ENCODE results near the gene NSFL1C. TPM values are rescaled to one million over a fixed set of nuclear protein-coding genes. Genes with fewer than 3 reads are reported as not detected.
"Not testable (repeated sequence)": the region's sequence is repeated elsewhere in the genome, so short reads cannot be mapped to it uniquely, and the experiment has no call there.

Gene NSFL1C
- polyA plus RNA-seq: 10 to 100 TPM; 24.4 to 52.1 (median 40.8) TPM

DNA sequence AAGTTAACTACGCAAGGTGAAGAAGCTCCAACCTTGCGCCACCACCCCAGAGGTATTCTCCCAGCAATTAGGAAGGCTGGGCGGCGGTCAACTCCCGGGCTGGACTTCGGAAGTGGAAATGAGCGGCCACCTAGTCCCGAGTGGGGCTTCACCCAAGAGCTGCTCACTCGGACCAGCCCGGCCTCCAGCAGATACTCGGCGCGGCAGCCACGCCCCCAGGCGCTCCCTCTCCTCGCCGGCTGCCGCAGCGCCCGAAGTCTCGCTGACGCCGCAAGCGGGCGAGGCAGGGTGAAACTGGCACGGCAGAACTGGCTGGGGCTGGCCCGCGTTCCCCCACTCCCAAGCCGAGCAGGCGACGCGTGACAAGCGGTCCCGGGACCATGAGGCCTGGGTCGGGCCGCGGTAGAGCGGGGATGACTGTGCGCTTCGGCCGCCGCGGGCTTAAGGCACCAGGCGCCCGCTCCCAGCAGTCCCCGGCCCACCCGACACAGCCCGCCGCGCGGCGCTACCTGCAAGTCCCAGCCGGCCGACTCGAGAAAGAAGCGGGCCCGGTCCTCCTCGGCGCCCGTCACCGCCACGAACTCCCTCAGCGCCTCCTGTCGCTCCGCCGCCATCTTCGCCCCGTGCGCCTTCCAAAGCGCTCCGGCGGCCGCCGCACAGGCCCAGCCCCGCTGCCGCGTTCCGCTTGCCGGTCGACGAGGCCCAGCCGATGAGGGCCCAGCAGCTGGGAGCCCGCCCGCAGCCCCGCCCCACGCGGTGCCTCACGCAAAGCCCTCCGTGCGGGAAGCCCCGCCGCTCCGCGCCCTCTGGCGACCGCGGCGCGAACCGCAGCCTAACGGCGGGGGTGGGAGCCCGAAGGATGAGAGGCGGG lies at the start of gene NSFL1C:
Gene NSFL1C, minus strand, starts transcription at position 639 of the 871 bp plus-strand sequence. Its CDS starts 25 bp downstream, at position 614.
- WGBS, 3 donors: 0 to 1% (median 0%) methylated on average over 62 to 104 of the region's 104 CpGs

DNA sequence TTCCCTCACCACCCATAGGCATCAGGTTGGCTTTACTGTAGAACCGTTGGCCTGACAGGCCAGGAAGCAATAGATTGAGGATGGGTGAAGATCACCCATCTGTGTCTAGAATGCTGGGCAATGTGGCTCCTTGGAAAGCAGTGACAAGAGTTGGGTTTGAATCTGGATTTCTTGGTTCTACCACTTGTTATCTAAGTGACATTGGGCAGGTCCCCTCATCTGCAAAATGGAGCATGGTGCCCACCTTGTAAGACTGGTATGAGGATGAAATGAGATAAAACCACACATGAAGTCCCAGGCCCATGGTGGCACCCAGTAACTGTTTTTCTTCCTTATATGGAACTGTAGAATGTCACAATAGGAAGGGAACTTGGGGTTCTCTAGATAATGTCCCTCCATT lies 47.2 kb upstream of the NSFL1C start:
- 66 to 94% (median 85%) methylated on average over 1 of the region's 1 CpG for WGBS, 3 donors
- H3K27ac ChIP-seq (ENCODE audit: low read depth, low read length): no peak overlapping the region

More for the DNA sequence above, at the start of gene NSFL1C:
- no peak within 1 kb of the TSS for H3K27ac ChIP-seq (ENCODE audit: low read depth, low read length)

DNA sequence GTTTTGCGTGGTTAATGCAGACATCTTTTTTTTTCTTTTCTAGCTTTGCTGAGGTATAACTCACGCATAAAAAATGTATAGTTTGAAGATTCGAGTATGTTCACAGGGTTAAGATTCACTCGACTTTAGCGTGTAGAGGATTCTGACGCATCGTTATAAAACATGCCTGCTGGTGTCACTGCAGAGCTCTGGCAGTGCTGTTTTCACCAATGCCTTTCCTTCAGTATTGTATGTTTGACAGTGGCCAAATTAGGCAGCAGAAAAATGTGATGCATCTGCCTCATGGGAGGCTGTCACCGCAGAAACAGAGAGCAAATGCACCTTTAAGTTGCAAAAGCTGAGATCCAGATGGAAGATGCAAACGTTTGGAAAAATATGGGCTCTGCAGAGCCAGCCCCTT lies 42.6 kb upstream of the NSFL1C start:
- no peak overlapping the region for H3K27ac ChIP-seq (ENCODE audit: low read depth, low read length)
- 23 to 41% (median 28%) methylated on average over 9 of the region's 9 CpGs for WGBS, 3 donors

DNA sequence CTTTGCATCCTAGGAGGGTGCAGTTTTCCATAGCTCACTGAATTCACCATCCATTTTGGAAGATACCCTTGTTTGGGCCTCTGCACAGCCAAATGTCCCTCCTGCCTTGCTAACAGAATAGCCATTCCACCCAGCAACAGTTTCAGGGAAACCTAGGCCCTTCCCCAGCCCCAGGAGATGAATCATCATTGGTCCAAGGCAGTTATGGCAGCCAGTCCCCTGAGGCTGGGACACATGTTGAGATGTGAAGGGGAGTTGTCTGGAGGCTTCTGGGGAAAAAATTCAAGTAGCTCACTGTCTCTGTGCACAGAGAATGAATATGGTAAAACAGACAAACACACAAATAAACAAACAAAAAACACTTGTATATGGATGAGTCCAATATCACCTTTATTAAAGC lies 41.9 kb upstream of the NSFL1C start:
- H3K27ac ChIP-seq (ENCODE audit: low read depth, low read length): no peak overlapping the region

DNA sequence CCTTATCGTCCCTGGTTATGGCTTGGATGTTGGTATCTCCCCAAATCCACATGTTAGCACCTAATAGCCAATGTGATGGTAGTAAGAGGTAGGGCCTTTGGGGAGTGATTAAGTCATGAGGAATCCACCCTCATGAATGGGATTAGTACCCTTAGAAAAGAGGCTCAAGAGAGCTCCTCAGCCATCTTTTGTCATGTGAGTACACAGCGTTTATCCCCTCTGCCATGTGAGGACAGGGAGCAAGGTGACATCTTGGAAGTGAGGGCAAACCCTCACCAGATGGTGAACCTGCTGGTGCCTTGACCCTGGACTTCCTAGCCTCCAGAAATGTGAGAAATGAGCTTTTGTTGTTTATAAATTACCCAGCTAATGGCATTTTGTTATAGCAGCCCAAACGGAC lies 40.6 kb upstream of the NSFL1C start:
- 69 to 77% (median 75%) methylated on average over 3 of the region's 3 CpGs for WGBS, 3 donors
- no peak overlapping the region for H3K27ac ChIP-seq (ENCODE audit: low read depth, low read length)

DNA sequence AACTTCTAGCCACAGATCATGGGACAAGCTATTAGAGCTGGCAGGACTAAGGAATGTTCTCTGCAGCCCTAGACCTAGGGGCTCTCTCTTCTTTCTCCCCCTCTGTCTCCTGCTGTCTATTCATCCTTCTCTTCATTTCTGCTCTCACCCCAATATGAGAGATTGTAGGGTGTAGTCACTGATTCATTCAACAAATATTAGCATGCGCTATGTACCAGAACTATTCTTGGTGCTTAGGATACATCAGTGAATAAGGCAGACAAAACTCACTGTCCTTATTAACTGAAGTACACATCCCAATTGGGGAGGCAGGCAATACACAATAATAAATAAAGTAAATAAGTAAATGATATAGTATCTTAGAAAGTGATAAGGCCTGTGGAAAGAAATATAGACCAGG lies 39.2 kb upstream of the NSFL1C start:
- H3K27ac ChIP-seq (ENCODE audit: low read depth, low read length): no peak overlapping the region
- WGBS, 3 donors: 67 to 100% (median 78%) methylated on average over 1 of the region's 1 CpG

DNA sequence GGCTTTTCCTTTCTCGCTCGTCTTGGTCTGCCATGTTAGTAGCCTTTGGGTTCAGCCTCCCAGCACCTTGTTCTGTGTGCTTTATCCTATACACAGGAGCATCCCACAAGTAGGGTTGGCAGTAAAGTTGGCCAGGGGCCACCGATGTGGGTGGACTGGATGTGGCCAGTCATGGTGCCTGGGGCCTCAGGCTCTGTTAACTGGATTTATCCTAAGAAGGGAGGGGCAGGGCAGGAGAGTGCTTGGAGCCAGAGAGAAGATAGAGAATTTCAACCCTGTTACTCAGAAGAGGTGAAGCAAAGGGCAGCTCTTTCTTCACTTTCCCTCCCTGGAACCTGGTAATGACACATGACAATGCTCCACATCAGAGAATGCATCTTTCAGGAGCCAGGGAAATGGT lies 38.7 kb upstream of the NSFL1C start:
- 66 to 87% (median 72%) methylated on average over 3 of the region's 3 CpGs for WGBS, 3 donors
- no peak overlapping the region for H3K27ac ChIP-seq (ENCODE audit: low read depth, low read length)

DNA sequence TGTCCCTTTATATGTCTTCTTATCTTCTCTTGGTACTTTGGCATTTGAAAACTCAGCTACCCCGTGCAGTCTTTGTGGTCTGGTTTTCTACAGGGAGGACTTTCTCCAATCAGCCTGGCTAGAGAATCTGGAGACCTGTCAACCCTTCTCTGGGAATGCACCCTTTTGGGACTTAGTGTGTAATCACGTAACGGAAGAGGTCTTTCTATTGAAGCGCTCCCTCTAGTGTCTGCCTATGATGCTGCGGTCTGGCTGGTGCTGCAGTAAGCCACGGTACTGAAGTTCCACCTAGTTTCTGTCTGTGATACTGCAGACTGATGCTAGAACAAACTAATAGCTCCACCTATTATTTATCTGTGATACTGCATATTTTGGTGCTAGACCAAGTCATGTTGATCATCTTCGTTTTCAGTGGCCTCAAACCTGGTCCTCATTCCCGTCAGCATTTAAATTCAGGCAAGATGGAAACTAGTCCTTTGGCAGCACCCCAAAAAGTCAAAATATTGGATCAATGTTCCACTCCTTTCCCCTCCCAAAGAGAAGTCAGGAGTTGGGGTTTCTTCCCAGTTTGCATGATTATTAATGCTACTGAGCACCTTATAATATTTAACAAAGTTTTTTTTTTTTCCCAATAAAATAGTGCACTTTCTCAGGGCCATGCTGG lies 37.0 kb upstream of the NSFL1C start:
- no peak overlapping the region for H3K27ac ChIP-seq (ENCODE audit: low read depth, low read length)
- WGBS, 3 donors: 2 to 5% (median 2%) methylated on average over 8 of the region's 8 CpGs

DNA sequence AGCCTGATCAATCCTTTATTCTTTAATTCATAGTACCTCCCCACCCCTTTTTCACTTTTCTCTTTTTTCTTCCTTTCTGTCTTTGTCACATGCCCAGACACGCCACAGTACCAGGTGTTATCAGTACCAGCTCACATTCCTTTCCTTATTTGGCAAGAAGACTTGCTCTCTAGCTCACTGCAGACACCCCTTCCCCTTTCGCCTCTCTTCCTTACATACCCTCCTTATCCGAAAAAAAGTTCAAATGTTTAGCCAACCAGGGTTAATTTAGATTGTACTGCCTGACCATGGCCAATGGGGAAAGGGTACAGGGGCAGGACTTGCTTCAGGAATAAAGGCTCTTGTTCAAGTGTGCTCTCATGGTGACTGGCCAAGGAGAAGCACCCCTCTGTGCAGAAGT lies 33.8 kb upstream of the NSFL1C start:
- WGBS, 3 donors: 35 to 47% (median 47%) methylated on average over 3 of the region's 3 CpGs
- H3K27ac ChIP-seq (ENCODE audit: low read depth, low read length): no peak overlapping the region

DNA sequence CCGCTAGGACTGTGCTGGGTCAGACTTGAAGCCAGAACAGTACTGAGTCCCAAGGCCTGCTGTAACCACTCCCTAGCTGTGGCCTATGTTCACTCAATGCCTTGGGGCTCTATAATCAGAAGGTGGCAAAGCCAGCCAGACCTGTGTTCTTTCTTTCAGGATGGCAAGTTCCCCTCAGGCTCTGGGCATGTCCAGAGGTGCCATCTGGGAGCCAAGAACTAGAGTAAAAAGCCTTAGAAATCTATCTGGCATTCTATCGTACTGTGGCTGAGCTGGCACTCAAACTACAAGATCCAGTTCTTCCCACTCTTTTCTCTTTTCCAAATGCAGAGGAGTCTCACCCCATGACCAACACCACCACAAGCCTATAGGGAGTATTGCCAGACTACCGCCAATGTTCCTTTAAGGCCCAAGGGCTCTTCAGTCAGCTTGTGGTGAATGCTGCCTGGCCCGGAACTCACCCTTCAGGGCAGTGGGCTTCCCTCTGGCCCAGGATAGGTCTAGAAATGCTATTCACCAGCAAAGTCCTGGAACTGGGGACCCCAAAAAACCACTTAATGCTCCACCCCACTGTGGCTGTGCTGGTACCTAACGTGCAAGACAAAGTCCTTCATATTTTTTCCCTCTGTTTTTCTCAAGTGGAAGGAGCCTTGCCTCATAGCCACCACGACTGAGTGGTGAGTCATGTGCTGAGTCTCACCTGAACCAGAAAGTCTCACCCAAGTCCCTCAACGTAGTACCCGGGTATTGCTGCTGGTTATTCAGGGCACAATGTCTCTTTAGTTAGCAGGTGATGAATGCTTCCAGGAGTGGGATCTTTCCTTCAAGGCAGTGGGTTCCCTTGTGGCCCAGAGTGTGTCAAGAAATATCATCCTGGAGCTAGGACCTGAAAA lies 33.1 kb upstream of the NSFL1C start:
- H3K27ac ChIP-seq (ENCODE audit: low read depth, low read length): no peak overlapping the region
- WGBS, 3 donors: 81 to 91% (median 85%) methylated on average over 8 of the region's 8 CpGs

DNA sequence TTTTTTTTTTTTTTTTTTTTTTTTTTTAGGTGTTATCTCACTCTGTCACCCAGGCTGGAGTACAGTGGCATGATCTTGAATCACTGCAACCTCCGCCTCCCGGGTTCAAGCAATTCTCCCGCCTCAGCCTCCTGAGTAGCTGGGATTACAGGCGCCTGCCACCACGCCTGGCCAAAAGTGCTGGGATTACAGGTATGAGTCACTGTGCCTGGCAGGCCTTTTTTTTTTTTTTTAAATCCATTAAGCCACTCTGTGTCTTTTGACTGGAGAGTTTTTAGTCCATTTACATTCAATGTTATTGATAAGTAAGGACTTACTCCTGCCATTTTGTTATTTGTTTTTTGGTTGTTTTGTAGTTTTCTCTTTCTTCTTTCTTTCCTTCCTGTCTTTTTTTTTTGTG lies 30.7 kb upstream of the NSFL1C start:
- not testable (repeated sequence) for H3K27ac ChIP-seq (ENCODE audit: low read depth, low read length)
- 91 to 95% (median 94%) methylated on average over 5 of the region's 5 CpGs for WGBS, 3 donors

DNA sequence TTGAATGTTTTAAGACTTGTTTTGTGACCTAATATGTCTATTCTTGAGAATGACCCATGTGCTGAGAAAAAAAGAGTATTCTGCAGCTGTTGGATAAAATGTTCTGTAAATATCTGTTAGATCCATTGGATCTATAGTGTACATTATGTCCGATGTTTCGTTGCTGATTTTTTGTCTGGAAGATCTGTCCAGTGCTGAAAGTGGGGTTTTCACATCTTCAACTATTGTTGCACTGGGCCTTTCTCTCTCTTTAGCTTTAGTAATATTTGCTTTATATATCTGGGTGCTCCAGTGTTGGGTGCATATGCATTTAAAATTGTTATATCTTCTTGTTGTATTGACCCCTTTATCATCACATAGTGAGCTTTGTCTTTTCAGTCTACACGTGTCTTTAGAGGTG lies 30.3 kb upstream of the NSFL1C start:
- WGBS, 3 donors: 54 to 94% (median 93%) methylated on average over 3 of the region's 3 CpGs
- no peak overlapping the region for H3K27ac ChIP-seq (ENCODE audit: low read depth, low read length)

DNA sequence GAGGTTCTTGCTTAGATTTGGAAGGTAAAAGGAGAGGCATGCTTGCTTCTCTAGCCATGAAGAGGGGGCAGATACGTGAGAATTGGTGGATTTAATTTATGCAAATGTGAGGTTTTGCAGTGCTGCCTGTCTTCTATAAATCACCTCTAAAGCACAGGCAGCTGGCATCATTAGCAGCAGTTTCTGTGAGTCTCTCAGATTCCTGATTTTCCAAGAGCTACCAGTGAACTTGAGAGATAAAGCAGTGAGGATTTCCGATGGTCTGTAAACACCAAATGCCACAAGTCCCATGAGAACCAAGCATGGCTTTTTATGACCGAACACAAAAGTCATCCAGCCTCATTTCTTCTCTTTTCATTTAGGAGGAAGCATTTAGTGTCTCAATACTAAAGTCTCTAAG lies 27.8 kb upstream of the NSFL1C start:
- no peak overlapping the region for H3K27ac ChIP-seq (ENCODE audit: low read depth, low read length)
- 19 to 42% (median 41%) methylated on average over 3 of the region's 3 CpGs for WGBS, 3 donors

DNA sequence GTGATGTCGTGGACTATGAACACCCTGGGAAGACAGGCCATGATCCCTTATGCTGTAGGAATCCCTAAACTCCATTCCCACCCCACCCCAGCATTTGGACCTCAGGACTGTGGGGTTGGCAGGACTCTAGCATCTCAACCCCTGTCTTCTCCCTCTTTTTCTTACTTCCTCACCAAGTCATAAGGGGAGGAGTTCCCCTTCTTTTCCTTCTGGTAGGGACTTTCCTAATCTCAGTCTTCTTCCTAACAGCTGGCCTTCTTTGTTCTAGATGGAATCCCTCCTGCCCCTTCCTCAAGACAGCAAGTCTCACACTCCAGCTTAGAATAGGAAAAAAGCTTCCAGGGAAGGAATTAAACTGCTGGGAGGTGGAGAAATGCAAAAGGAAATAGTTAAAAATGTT lies 26.9 kb upstream of the NSFL1C start:
- 60 to 74% (median 65%) methylated on average over 1 of the region's 1 CpG for WGBS, 3 donors
- H3K27ac ChIP-seq (ENCODE audit: low read depth, low read length): no peak overlapping the region

DNA sequence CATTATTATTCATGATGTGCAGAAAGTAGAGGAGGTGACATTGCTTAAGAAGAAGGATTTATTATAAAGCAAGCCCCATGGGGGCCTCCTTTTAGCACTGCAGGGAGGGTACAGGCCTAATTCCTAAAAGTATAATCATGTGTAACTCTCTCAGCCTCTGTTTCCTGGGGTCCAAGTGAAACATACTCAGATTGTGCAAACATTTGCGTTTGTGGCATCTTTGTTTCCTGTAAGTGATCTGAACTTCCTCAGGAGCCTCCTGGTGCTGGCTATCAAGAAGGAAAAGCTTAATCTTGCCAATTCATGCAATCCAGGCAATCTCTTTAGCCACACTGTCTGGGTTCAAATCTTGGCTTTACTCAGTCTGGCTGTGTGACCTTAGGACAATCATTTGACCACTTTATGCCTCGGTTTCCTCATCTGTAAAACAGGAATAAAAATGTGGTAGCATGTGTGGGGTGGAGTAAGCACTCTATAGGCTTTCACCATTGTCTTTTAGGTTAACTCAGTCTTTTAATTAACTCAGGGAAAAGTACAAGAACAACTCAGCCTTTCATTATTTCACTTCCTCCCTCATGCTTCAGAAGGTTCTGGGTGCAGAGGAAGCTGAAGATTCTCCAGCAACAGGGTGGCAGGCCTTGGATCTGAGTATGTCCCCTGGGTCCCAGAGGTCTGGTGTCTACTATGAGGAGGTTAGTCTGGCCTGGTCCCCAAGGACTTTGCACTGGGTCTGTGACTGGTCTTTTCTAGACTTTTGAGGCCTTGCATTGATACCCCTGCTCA lies 25.4 kb upstream of the NSFL1C start:
- WGBS, 3 donors: 29 to 59% (median 34%) methylated on average over 2 of the region's 2 CpGs

DNA sequence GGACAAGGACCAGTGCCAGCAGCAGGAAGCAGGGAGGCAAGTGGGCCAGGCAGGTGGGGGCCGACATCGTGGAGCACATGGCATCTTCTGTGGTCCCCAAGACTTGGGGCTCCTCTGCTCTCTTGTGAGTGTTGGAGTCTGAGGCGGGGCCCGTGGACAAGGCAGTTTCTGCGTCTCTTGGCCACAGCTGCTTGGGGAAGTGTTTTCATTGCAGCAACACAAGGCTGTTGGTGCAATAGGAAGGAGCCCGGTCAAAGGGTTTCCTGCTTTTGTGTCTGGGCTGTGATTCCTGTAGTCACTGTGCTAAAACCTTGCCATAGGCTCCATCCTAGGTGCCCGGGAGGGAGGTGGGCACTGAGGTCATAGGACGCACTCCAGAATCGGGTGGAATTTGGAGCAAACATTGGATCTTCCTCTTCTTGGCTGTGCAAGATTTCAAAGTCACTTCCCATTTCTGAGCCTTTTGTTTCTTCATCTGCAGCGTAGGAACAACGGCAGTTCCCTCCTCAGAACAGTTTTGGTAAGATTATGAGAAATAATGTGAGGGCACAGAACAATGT lies 24.7 kb upstream of the NSFL1C start, which contains the start of gene SIRPB2:
Gene SIRPB2, minus strand, starts transcription at position 140 of the 560 bp plus-strand sequence. Its CDS starts 61 bp downstream, at position 79.
- H3K27ac ChIP-seq (ENCODE audit: low read depth, low read length): peak within 1 kb of the TSS; percentile 44
- WGBS, 3 donors: 35 to 73% (median 40%) methylated on average over 11 of the region's 11 CpGs

More for the DNA sequence above, 25.4 kb upstream of the NSFL1C start:
- no peak overlapping the region for H3K27ac ChIP-seq (ENCODE audit: low read depth, low read length)

DNA sequence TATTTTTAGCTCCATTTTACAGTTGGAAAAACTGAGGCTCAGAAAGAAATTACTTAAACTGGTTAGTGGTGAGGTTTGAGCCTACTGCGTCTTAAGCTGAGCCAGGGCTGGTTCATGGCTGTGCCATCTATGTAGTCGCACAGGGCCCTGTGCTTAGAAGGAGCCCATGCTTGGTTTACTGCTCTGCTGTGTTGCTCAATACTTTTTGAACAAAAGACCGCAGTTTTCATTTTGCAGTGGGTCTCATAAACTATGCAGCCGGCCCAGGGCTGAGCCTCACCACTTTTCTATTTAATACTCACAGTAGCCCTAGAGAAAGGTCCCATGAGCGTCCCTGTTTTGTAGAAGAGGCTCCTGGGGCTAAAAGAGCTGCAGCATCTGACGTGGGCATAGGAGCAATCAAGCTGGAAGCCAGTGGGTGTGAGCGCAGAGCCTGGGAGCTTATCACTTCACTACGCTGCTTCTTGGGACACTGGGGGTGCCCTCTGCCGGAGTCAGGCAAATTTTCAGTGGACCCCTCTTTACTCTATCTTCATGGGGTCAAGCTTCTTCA lies 24.1 kb upstream of the NSFL1C start:
- 52 to 66% (median 61%) methylated on average over 9 of the region's 9 CpGs for WGBS, 3 donors
- H3K27ac ChIP-seq (ENCODE audit: low read depth, low read length): no peak overlapping the region

Data from adipose tissue (tissue), 3 donors.